MM.1S (cell line): Measurements from ENCODE around the gene HBM.
"Not testable (repeated sequence)": the region's sequence is repeated elsewhere in the genome, so short reads cannot be mapped to it uniquely, and the experiment has no call there.

Experiments
- DNase-seq: peaks from one replicate; pipeline ENCODE4 v3.0.0-alpha.2; 2015
- H2AFZ ChIP-seq: fragments of 300-600 bp; sonication (generic); 2 replicates; pipeline ENCODE4 v1.6.0; 2016; ENCODE audit warnings: antibody characterized with exemption, low read length
- H3F3A ChIP-seq: fragments of 300-600 bp; sonication (generic); 2 replicates; pipeline ENCODE4 v1.6.1; 2016; ENCODE audit warnings: mild to moderate bottlenecking, antibody characterized with exemption, low read length, moderate library complexity, mixed read lengths; ENCODE audit not compliant: insufficient read depth
- H3K27ac ChIP-seq: fragments of 300-600 bp; sonication (generic); 2 replicates; pipeline ENCODE4 v1.5.1; 2016; ENCODE audit warnings: mild to moderate bottlenecking, low read length
- H3K27me3 ChIP-seq: fragments of 300-600 bp; sonication (generic); replicated peaks from 2 replicates; pipeline ENCODE4 v1.6.0; 2016; ENCODE audit warnings: low read length; ENCODE audit not compliant: insufficient read depth
- H3K36me3 ChIP-seq: fragments of 300-600 bp; sonication (generic); replicated peaks from 2 replicates; pipeline ENCODE4 v1.6.1; 2016; ENCODE audit warnings: mild to moderate bottlenecking, low read length, mixed read lengths; ENCODE audit not compliant: insufficient read depth
- H3K4me1 ChIP-seq: fragments of 300-600 bp; sonication (generic); 2 replicates; pipeline ENCODE4 v1.6.1; 2016; ENCODE audit warnings: low read length, mixed read lengths
- H3K4me2 ChIP-seq: fragments of 300-600 bp; sonication (generic); 2 replicates; pipeline ENCODE4 v1.6.0; 2016; ENCODE audit warnings: low read depth, low read length
- H3K4me3 ChIP-seq: fragments of 300-600 bp; sonication (generic); 2 replicates; pipeline ENCODE4 v1.5.1; 2016; ENCODE audit warnings: low read length, mixed read lengths
- H3K79me2 ChIP-seq: fragments of 300-600 bp; sonication (generic); 2 replicates; pipeline ENCODE4 v1.6.1; 2016; ENCODE audit warnings: mixed run types, low read length, mixed read lengths
- H3K9ac ChIP-seq: fragments of 300-600 bp; sonication (generic); 2 replicates; pipeline ENCODE4 v1.6.1; 2016; ENCODE audit warnings: low read length, mixed read lengths
- H3K9me2 ChIP-seq: fragments of 300-600 bp; sonication (generic); replicated peaks from 2 replicates; pipeline ENCODE4 v1.6.1; 2016; ENCODE audit warnings: mild to moderate bottlenecking, low read length, mixed read lengths; ENCODE audit not compliant: insufficient read depth
- H3K9me3 ChIP-seq: fragments of 300-600 bp; sonication (generic); replicated peaks from 2 replicates; pipeline ENCODE4 v1.6.1; 2016; ENCODE audit warnings: mild to moderate bottlenecking, low read length, mixed read lengths; ENCODE audit not compliant: insufficient read depth
- H4K20me1 ChIP-seq: fragments of 300-600 bp; sonication (generic); 2 replicates; pipeline ENCODE4 v1.6.1; 2016; ENCODE audit warnings: mild to moderate bottlenecking, low read length, moderate library complexity, mixed read lengths; ENCODE audit not compliant: insufficient read depth
- CTCF ChIP-seq: fragments of 300-600 bp; sonication (generic); IDR thresholded peaks from 2 replicates; pipeline ENCODE4 v1.5.1; 2016; ENCODE audit warnings: antibody characterized with exemption, low read length, mixed read lengths
- EZH2 ChIP-seq: fragments of 300-600 bp; sonication (generic); optimal IDR thresholded peaks from 2 replicates; pipeline ENCODE3; 2017; ENCODE audit warnings: low read depth, mild to moderate bottlenecking, antibody characterized with exemption, low read length, mixed read lengths
- EZH2phosphoT487 ChIP-seq: fragments of 300-600 bp; sonication (generic); IDR thresholded peaks from 2 replicates; pipeline ENCODE4 v1.6.1; 2018; ENCODE audit warnings: antibody characterized with exemption, low read length

HBM gene

GRCh38 chr16:168424-168823, 2.6 kb downstream of the HBM start:
- Histone ChIP-seq H3K4me2 (no peak overlapping the region), H3F3A (no peaks in the 10 kb centered on the region), H3K4me3 (no peak overlapping the region), H3K79me2 (no peaks in the 10 kb centered on the region), H3K9me2 (no peaks in the 10 kb centered on the region), H4K20me1 (no peaks in the 10 kb centered on the region), H3K9me3 (no peaks in the 10 kb centered on the region), H3K9ac (no peak overlapping the region), H3K4me1 (no peaks in the 10 kb centered on the region), H3K27me3 (peaks cover 44% of the 10 kb centered on the region), H3K27ac (no peak overlapping the region), H3K36me3 (no peaks in the 10 kb centered on the region), H2AFZ (no peak overlapping the region)
- TF ChIP-seq CTCF (no peak), EZH2 (no peak), EZH2phosphoT487 (no peak)
- DNase-seq, result no peak

GRCh38 chr16:169014-169413, 3.2 kb downstream of the HBM start:
- H2AFZ ChIP-seq, result no peak overlapping the region
- no peak for DNase-seq
- H4K20me1 ChIP-seq, result no peaks in the 10 kb centered on the region
- peaks cover 44% of the 10 kb centered on the region for H3K27me3 ChIP-seq
- no peak overlapping the region for H3K4me2 ChIP-seq
- no peaks in the 10 kb centered on the region for H3K9me2 ChIP-seq
- H3K79me2 ChIP-seq, result no peaks in the 10 kb centered on the region
- no peak overlapping the region for H3K27ac ChIP-seq
- no peak overlapping the region for H3K4me3 ChIP-seq
- H3K9ac ChIP-seq, result no peak overlapping the region
- H3K36me3 ChIP-seq, result no peaks in the 10 kb centered on the region
- no peaks in the 10 kb centered on the region for H3F3A ChIP-seq
- no peaks in the 10 kb centered on the region for H3K4me1 ChIP-seq
- TF ChIP-seq EZH2, result no peak
- TF ChIP-seq CTCF, result no peak
- TF ChIP-seq EZH2phosphoT487, result no peak
- no peaks in the 10 kb centered on the region for H3K9me3 ChIP-seq

DNA sequence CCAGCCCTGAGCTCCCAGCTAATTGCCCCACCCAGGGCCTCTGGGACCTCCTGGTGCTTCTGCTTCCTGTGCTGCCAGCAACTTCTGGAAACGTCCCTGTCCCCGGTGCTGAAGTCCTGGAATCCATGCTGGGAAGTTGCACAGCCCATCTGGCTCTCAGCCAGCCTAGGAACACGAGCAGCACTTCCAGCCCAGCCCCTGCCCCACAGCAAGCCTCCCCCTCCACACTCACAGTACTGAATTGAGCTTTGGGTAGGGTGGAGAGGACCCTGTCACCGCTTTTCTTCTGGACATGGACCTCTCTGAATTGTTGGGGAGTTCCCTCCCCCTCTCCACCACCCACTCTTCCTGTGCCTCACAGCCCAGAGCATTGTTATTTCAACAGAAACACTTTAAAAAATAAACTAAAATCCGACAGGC, 4.3 kb downstream of the HBM start:
- H3K27ac ChIP-seq, H3K9me2 ChIP-seq, H3K79me2 ChIP-seq, H3K4me1 ChIP-seq, DNase-seq, H3K4me2 ChIP-seq, H3K9me3 ChIP-seq, H3F3A ChIP-seq, H3K4me3 ChIP-seq, H4K20me1 ChIP-seq, H2AFZ ChIP-seq, H3K9ac ChIP-seq, H3K36me3 ChIP-seq: not testable (repeated sequence)
- H3K27me3 ChIP-seq, result peaks cover 43% of the 10 kb centered on the region

GRCh38 chr16:170788-171187, 5.0 kb downstream of the HBM start:
- Histone ChIP-seq H3K9me3 (no peaks in the 10 kb centered on the region), H3K9me2 (no peaks in the 10 kb centered on the region), H3K79me2 (no peaks in the 10 kb centered on the region), H3K4me1 (no peaks in the 10 kb centered on the region), H3K9ac (no peak overlapping the region), H2AFZ (no peak overlapping the region), H3K4me3 (no peak overlapping the region), H3K4me2 (no peak overlapping the region), H3K36me3 (no peaks in the 10 kb centered on the region), H3F3A (no peaks in the 10 kb centered on the region), H3K27me3 (peaks cover 36% of the 10 kb centered on the region), H3K27ac (no peak overlapping the region), H4K20me1 (no peaks in the 10 kb centered on the region)
- TF ChIP-seq CTCF (no peak), EZH2phosphoT487 (no peak), EZH2 (no peak)
- no peak for DNase-seq

- not testable (repeated sequence) for H3K4me3 ChIP-seq
- peaks cover 22% of the 10 kb centered on the region for H3K27me3 ChIP-seq
Observed at GRCh38 chr16:172374-172941, 6.7 kb downstream of the HBM start, which contains the start of gene HBA2. Gene HBA2 (plus strand): TSS chr16:172876. CDS start chr16:172913, 37 bp downstream.

More at GRCh38 chr16:172374-172941, 6.7 kb downstream of the HBM start, which contains the start of gene HBA2:
- not testable (repeated sequence) for H3K9me3 ChIP-seq, H3K4me1 ChIP-seq, H3F3A ChIP-seq, H3K27ac ChIP-seq, H3K36me3 ChIP-seq, H4K20me1 ChIP-seq, H3K9me2 ChIP-seq, H2AFZ ChIP-seq, H3K9ac ChIP-seq, DNase-seq, H3K4me2 ChIP-seq, H3K79me2 ChIP-seq
